Activated T-cell treated with anti-CD3 and anti-CD28 coated beads, Interleukin-2, amount 50 U/mL, for 24 hours (primary cell): Measurements from ENCODE around the gene ELAVL4.

Source experiments
- DNase-seq: peaks from one replicate; pipeline ENCODE4 v3.0.0-alpha.2; 2020
- H3K27ac Mint-ChIP-seq: 2 replicates; pipeline ENCODE4 v1.8.0; 2020; ENCODE audit warnings: mild to moderate bottlenecking, mixed read lengths
- H3K27me3 Mint-ChIP-seq: 2 replicates; pipeline ENCODE4 v1.8.0; 2020; ENCODE audit warnings: mixed read lengths
- H3K36me3 Mint-ChIP-seq: 2 replicates; pipeline ENCODE4 v1.8.0; 2020; ENCODE audit warnings: low read depth, mixed read lengths
- H3K4me1 Mint-ChIP-seq: 2 replicates; pipeline ENCODE4 v1.8.0; 2020; ENCODE audit warnings: low read depth, mixed read lengths
- H3K4me3 Mint-ChIP-seq: 2 replicates; pipeline ENCODE4 v1.8.0; 2020; ENCODE audit warnings: mild to moderate bottlenecking, moderate library complexity, mixed read lengths
- H3K9me3 Mint-ChIP-seq: 2 replicates; pipeline ENCODE4 v1.8.0; 2020; ENCODE audit warnings: mixed read lengths

Gene ELAVL4

DNA sequence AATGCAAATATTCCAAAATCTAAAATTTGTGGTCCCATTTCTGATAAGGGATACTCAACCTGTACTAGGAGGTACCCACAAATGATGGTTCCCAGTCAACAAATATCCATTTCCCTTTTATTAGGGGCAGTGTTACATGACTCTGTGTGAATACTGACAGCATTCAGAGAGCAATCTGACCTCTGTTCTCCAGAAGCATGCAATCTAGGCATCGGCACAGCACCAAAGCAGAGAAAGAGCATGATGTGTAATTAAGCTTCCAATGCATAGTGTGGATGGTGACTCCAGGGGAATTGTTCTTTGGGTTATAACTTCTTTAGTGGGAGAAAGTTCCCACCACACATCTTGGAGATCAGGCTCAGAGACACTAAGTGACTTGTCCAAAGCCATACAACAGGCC is 71.6 kb downstream of the ELAVL4 start:
- Mint-ChIP-seq H3K4me3 (no peak overlapping the region), H3K4me1 (no peaks in the 10 kb centered on the region)

DNA sequence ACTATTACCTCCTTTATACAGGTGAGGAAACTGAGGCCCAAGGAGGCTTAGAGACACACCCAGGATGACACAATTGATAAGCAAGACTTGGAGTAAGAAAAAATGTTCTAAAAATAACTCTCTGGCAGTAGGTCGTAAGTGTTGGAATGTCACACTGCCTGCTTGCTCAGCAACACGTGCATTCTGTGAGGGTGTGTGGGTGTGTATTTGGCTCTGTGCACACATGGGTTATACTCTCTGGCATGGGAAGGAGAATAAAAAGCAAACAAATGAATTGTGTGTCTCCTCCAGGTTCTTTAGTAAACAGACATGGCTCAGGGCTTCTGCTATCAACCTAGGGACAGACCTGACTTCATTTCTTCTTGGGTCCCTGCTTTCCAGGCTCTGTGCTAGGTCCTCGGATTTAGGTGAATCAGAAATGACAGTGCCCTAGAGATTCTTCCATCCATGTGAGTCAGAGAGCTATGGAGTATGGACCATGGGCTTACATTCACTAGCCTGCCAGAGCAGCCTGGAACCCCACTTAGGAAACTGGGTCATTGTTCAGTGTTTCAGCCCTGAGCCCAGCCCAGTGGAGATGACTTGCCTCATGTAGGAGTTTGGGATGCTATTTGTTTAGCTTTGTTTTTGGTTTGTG is 72.4 kb downstream of the ELAVL4 start:
- Mint-ChIP-seq H3K9me3 (no peaks in the 10 kb centered on the region), H3K36me3 (no peaks in the 10 kb centered on the region), H3K4me1 (no peaks in the 10 kb centered on the region), H3K4me3 (no peak overlapping the region), H3K27ac (no peak overlapping the region), H3K27me3 (peaks cover 18% of the 10 kb centered on the region)
- DNase-seq = no peak

More for the DNA sequence above, 71.6 kb downstream of the ELAVL4 start:
- Mint-ChIP-seq H3K9me3 (no peaks in the 10 kb centered on the region), H3K27ac (no peak overlapping the region), H3K27me3 (peaks cover 18% of the 10 kb centered on the region), H3K36me3 (no peaks in the 10 kb centered on the region)
- no peak for DNase-seq

DNA sequence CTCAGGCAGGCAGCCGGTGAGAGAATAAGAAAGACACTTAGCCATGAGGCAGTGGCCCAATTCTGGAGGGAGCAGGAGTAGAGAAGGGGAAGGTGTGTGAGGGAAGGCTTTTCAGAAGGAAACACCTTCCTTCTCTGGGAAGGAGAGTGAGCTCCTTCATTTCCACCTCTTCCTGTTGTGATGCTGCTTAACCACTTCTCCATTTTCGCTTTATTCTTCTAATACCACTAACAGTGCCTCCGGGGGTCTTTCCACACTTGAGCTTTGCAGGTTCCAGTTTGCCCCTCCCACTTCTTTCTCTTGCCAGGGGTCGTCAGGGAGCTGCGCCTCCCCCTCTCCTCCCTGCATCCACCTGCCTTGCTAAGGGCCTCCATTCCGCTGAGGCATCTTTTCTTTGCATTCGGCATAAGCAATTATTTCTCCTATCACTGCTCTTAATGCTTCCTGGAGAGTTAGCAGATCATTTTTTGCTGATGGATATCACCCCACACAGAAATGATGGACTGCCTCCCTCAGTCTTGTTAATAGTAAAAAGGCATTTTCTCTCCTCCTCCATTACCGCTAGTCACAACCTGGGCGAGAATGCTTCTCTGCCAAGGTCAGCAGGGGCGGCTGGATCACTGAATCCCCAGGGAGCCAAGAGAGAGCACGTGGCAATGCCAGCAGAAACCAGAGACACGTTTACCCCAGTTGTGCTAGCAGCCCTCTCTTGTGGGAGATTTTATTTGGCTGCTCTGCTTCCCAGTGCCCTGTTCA is 74.8 kb downstream of the ELAVL4 start:
- Mint-ChIP-seq H3K27me3 (peaks cover 21% of the 10 kb centered on the region), H3K4me3 (no peak overlapping the region), H3K9me3 (no peaks in the 10 kb centered on the region), H3K4me1 (no peaks in the 10 kb centered on the region), H3K27ac (no peak overlapping the region), H3K36me3 (no peaks in the 10 kb centered on the region)
- DNase-seq = no peak

DNA sequence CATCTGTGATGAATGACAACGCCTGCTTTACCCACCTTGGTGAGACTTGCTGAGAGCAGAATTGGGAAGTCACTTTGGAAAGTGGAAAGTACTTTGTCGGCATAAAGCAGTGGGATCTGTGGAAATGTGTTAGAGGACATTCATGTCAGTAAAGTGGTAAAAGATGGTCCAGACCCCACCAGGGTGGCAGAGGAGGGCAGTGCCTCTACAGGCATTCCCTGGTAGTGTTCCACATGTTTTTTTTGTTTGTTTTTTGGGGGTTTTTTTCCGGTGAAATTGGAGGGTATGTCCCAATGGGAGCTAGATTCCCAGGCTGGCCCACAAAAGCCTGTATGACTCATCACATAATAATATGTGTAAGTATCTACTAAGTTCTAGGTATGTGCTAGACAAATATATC is 80.6 kb downstream of the ELAVL4 start:
- Mint-ChIP-seq H3K27ac (no peak overlapping the region), H3K36me3 (no peaks in the 10 kb centered on the region), H3K4me3 (no peak overlapping the region), H3K27me3 (peaks cover 6% of the 10 kb centered on the region), H3K4me1 (no peaks in the 10 kb centered on the region), H3K9me3 (no peaks in the 10 kb centered on the region)
- DNase-seq = no peak

DNA sequence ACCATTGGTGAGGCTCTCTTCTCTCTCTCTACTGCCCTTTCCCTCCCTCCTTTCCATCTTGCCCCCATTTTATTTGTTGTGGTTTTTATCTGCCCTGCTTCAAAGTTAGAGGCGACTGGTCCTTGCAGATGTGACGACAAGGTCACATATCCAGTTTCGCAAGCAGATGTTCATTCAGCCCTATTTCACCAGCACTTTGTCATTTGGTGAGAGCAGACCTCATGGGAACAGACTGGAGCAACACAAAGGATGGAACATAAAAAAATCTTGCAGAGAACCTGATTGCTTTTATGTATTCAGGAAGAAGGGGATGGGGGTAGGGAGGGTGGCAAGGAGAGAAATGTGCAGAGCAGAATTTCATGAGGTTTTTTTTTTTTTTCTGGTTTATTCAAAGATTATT is 84.3 kb downstream of the ELAVL4 start:
- DNase-seq = no peak
- H3K36me3 Mint-ChIP-seq = no peaks in the 10 kb centered on the region
- H3K4me3 Mint-ChIP-seq = no peak overlapping the region
- H3K9me3 Mint-ChIP-seq = no peaks in the 10 kb centered on the region
- H3K27ac Mint-ChIP-seq = no peak overlapping the region
- peaks cover 2% of the 10 kb centered on the region for H3K27me3 Mint-ChIP-seq
- H3K4me1 Mint-ChIP-seq = no peaks in the 10 kb centered on the region

DNA sequence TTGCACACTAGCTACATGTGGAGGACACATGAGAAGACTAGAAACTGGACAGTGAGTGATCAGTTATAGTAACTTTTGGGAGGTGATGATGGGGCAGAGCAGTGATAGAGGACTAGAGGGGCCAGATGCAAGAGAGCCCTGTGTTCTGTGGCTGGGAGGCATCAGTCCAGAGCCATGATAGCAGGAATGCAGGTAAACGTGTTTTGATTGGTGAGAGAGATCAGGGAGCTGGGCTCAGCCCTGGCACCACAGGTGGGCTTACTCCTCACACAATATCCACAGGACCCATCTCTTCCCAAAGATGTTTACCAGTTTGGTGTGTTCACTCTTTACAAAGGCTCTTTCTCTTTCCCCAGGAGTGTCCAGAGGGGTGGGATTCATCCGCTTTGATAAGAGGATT is 86.5 kb downstream of the ELAVL4 start:
- Mint-ChIP-seq H3K4me3 (no peak overlapping the region), H3K27ac (no peak overlapping the region), H3K4me1 (no peaks in the 10 kb centered on the region), H3K36me3 (no peaks in the 10 kb centered on the region), H3K9me3 (no peaks in the 10 kb centered on the region), H3K27me3 (peaks cover 2% of the 10 kb centered on the region)
- DNase-seq = no peak

DNA sequence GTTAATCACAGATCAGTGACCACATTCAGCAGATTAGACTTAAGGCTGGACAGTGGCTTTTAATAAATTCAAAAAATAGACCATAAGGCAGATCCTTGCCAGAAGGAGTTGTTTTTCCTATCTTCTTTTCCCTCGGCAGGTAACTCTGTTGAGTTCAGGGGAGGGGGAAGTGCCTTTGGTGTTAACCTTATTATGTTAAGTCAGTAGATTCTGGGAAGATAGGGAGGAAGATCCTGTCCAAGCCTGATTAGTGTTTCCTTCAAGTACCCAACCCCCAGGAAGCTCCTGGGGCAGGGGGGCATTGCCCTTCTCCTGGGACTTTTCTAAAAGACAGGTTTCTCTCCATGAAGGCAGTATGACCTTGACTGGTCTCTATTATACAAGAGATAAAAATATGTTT is 87.4 kb downstream of the ELAVL4 start:
- Mint-ChIP-seq H3K36me3 (no peaks in the 10 kb centered on the region), H3K4me1 (no peaks in the 10 kb centered on the region), H3K4me3 (no peak overlapping the region), H3K27ac (no peak overlapping the region), H3K9me3 (no peaks in the 10 kb centered on the region), H3K27me3 (peaks cover 2% of the 10 kb centered on the region)
- no peak for DNase-seq

DNA sequence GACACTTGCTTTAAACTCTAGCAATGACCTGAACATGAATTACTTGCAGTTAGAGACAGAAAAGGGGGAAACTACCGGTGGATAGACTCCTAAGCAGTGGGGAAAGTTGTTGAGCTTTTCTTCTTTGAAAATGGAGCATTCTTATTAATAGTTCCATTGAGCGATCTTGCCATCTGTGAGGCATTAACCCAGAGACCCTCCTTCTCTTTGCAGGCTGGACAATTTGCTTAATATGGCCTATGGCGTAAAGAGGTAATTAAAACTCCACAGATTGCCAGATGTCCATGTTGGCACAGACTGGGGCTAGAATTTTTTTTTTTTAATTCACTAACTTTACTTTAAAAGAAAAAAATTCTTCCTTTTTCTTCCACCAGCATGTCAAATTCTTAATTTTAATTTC is 88.5 kb downstream of the ELAVL4 start:
- Mint-ChIP-seq H3K27me3 (peaks cover 2% of the 10 kb centered on the region), H3K36me3 (no peaks in the 10 kb centered on the region), H3K4me1 (no peaks in the 10 kb centered on the region)

DNA sequence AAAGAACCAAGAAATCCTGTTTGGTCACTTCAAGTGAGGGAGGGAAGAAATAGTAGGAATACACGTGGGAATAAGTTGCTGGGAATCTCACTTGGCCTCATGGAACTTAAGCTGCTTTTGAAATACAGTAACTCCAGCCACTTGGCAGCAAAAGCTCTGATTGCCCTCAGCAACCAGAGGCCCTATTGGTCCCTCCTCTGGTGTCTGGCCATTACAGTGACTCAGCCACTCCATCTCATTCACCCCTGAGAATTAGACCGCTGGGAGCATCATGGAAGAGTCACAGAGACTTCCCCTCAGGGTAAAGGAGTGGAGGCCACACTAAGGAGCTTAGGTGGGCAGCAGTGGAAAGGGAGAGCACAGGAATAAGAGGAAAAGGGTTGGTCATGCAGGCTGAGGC is 99.6 kb downstream of the ELAVL4 start:
- H3K27ac Mint-ChIP-seq = no peak overlapping the region

More for the DNA sequence above, 88.5 kb downstream of the ELAVL4 start:
- Mint-ChIP-seq H3K4me3 (no peak overlapping the region), H3K27ac (no peak overlapping the region), H3K9me3 (no peaks in the 10 kb centered on the region)
- DNase-seq = no peak

DNA sequence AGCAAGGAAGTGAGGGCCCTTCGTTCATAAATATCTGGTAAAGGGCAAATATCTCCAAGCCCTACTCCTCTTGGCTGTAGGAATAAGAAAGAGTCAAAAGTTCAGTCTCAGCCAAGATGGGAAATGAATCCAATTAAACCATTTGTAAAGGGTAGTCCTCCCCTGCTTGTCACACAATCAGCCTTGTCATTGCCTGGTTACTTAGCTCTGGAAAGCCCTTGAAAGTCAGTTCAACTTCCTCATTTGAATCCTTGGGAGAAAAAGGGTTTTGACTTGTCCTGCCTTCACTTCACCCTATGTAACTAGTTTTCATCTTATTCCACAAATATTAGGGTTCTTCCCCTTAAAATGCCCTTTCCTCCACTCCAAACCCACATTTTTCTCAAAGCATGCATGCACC is 100.0 kb downstream of the ELAVL4 start:
- no peaks in the 10 kb centered on the region for H3K36me3 Mint-ChIP-seq
- no peaks in the 10 kb centered on the region for H3K4me1 Mint-ChIP-seq
- H3K9me3 Mint-ChIP-seq = no peaks in the 10 kb centered on the region
- no peaks in the 10 kb centered on the region for H3K27me3 Mint-ChIP-seq
- no peak overlapping the region for H3K27ac Mint-ChIP-seq
- DNase-seq = no peak
- H3K4me3 Mint-ChIP-seq = no peak overlapping the region

More for the DNA sequence above, 99.6 kb downstream of the ELAVL4 start:
- Mint-ChIP-seq H3K4me1 (no peaks in the 10 kb centered on the region), H3K9me3 (no peaks in the 10 kb centered on the region), H3K36me3 (no peaks in the 10 kb centered on the region), H3K27me3 (no peaks in the 10 kb centered on the region), H3K4me3 (no peak overlapping the region)
- no peak for DNase-seq

DNA sequence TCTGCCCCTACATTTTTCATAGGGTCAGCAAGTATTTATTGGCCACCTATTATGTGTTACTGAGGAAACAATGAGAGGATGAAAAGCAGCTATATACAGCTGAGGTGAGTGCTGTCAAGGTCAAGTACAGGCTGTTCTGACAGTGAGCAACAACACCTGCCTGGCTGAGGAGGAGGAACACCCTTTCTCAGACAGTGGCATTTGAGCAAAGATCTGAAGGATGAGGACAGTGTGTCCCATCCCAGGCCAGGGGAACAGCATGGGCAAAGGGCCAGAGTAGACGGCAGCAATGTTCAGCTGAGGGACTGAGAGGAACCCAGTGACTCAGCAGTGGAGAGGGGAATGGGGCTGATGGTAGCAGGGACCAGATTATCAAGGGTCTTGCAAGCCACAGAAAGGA is 101.0 kb downstream of the ELAVL4 start:
- DNase-seq = no peak
- H3K4me3 Mint-ChIP-seq = no peak overlapping the region
- no peak overlapping the region for H3K27ac Mint-ChIP-seq
- no peaks in the 10 kb centered on the region for H3K9me3 Mint-ChIP-seq
- H3K36me3 Mint-ChIP-seq = no peaks in the 10 kb centered on the region
- H3K4me1 Mint-ChIP-seq = no peaks in the 10 kb centered on the region
- H3K27me3 Mint-ChIP-seq = no peaks in the 10 kb centered on the region

DNA sequence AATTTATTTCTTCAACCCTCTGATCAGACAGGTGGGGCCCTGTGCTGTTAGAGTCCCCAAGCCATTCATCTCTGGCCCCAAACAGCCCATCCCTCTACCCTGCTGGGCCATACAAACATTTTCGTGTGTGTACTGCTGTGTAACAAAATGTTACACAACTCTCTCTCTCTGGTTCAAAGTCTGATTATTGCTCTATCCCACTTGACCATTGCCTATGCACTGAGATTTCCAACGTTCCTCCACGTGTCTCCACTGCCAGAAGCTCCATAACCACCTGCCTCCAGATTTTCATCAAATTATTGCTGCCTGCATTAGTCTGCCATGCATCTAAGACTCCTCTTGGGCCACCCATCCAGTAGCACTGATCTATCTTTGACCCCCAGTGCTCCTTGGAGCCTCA is 104.8 kb downstream of the ELAVL4 start:
- Mint-ChIP-seq H3K9me3 (no peaks in the 10 kb centered on the region), H3K4me3 (no peak overlapping the region), H3K27me3 (no peaks in the 10 kb centered on the region), H3K27ac (no peak overlapping the region), H3K4me1 (no peaks in the 10 kb centered on the region), H3K36me3 (no peaks in the 10 kb centered on the region)
- no peak for DNase-seq

DNA sequence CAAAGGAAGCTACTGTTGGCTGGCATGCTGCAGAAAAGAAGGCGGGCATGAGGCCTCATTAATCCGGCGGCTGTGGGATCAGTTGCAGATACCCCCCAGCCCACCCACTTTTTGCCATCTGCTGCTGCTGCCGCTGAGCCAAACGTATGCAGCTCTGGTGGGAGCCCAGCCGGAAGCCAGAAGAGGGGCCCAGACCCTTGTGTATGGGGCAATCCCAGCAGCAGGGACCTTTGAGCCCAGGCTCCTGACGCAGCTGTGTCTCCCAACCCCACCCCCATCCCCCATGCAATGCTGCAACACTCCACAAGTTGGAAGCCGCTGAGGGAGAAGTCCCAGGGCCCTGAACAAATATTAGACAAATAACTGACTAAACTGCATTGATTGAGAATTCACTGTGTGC is 106.0 kb downstream of the ELAVL4 start:
- Mint-ChIP-seq H3K9me3 (no peaks in the 10 kb centered on the region), H3K27me3 (no peaks in the 10 kb centered on the region), H3K36me3 (no peaks in the 10 kb centered on the region), H3K27ac (no peak overlapping the region), H3K4me3 (no peak overlapping the region), H3K4me1 (no peaks in the 10 kb centered on the region)
- no peak for DNase-seq

DNA sequence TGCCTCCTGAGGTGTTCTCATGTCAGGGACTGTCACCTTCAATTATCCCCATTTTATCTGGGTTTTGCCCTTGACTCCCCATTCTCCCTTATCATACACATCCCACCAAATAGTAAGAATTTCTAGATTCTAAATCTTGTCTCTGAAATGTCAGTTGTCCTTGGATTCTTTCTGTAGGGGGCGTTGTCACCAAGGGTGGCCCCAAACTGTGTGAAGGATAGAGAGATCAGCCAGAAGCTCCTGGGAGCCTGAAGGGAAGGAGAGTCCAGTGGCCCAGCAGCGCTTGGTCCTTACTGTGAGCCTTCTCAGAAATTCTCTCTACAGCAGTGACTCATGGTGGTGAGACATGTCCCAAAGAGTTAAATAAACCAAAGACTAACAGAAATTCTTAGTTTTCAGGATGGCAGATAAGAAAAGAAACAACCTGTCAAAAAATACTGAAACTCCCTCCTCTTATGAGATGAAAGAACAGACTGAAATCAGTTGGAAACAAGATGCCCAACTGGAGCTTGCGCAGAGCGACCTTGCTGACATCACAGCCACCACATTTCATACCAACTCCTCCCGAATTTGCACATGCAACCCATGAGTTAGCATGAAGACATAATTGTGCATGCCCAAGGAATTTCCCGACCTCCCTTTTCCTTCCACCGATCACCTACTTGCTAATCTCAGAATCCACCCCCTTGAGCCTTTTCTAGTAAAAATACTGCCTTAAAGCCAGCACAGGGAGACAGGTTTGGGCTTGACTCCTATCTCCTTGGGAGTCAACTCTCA is 109.8 kb downstream of the ELAVL4 start:
- no peaks in the 10 kb centered on the region for H3K9me3 Mint-ChIP-seq
- no peaks in the 10 kb centered on the region for H3K27me3 Mint-ChIP-seq
- no peak overlapping the region for H3K4me3 Mint-ChIP-seq
- no peak overlapping the region for H3K27ac Mint-ChIP-seq
- no peaks in the 10 kb centered on the region for H3K4me1 Mint-ChIP-seq
- no peak for DNase-seq
- no peaks in the 10 kb centered on the region for H3K36me3 Mint-ChIP-seq

DNA sequence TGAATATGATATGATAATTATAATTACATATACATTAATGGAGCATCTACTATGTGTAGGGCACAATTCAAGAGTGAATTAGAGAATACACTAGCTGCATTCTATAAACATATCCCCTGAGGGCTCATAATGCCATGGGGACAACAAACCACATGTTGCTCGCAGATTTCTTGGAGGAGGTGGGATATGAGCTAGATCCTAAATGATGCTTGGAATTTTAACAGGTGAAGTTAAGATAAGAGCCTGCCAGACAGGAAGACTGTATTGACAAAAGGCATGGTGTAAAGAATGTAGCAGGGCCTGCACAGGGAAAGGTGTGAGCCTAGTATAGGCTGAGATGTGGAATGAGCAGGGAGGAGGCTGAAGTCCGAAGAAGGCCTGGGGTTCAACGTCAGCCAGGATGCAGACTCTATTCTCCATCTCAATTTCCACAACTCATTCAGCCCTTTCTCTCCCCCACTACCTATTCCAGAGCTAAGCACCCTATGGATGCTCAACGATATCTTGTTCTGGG is 120.2 kb downstream of the ELAVL4 start:
- H3K4me3 Mint-ChIP-seq = no peak overlapping the region
- DNase-seq = no peak
- H3K9me3 Mint-ChIP-seq = peaks cover 15% of the 10 kb centered on the region
- H3K4me1 Mint-ChIP-seq = no peaks in the 10 kb centered on the region
- H3K27me3 Mint-ChIP-seq = no peaks in the 10 kb centered on the region
- H3K27ac Mint-ChIP-seq = no peak overlapping the region
- H3K36me3 Mint-ChIP-seq = no peaks in the 10 kb centered on the region
